ENCODE measurements around the gene TXK.

Gene TXK

GRCh38 chr4:48118081-48118480 is 16.0 kb downstream of the TXK start:
- no peaks in the 10 kb centered on the region for H3K36me3 ChIP-seq (ENCODE audit: control insufficient read depth, insufficient read depth, low read length, severe bottlenecking)
- no peak overlapping the region for H3K9ac ChIP-seq (ENCODE audit: low read length)
- no peaks in the 10 kb centered on the region for H3K4me1 ChIP-seq (ENCODE audit: control insufficient read depth, insufficient read depth, low read length)

DNA sequence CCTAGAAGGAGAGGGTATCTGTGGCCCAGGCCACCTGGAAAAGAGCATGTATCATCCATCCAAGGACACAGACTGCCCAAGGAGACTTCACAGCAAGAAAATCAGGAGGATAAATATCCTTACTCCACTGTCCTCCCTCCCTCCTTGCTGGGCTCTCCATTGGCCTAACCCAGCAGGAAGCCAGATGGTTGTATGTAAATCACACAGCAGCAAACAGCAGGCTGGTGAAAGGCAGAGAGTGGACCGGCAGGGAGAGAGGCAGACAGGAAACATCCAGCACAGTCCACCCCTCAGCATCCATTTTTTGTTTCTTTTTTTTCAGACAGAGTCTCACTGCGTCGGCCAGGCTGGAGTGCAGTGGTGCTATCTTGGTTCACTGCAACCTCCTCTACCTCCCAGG is 17.5 kb downstream of the TXK start:
- H3K36me3 ChIP-seq (ENCODE audit: control insufficient read depth, insufficient read depth, low read length, severe bottlenecking): no peaks in the 10 kb centered on the region
- DNase-seq (ENCODE audit: low read depth): no peak
- no peak overlapping the region for H3K4me3 ChIP-seq (ENCODE audit: low read length)
- no peaks in the 10 kb centered on the region for H3K4me1 ChIP-seq (ENCODE audit: control insufficient read depth, insufficient read depth, low read length)
- no peak overlapping the region for H3K9ac ChIP-seq (ENCODE audit: low read length)
- H3K9me3 ChIP-seq (ENCODE audit: control insufficient read depth, low read length): no peaks in the 10 kb centered on the region
- H3K27me3 ChIP-seq (replicated peaks; ENCODE audit: control insufficient read depth, insufficient read depth, low read length): peaks cover 4% of the 10 kb centered on the region

More at GRCh38 chr4:48118081-48118480, 16.0 kb downstream of the TXK start:
- no peaks in the 10 kb centered on the region for H3K9me3 ChIP-seq (ENCODE audit: control insufficient read depth, low read length)
- DNase-seq (ENCODE audit: low read depth): no peak
- H3K27me3 ChIP-seq (replicated peaks; ENCODE audit: control insufficient read depth, insufficient read depth, low read length): peaks cover 4% of the 10 kb centered on the region
- no peak overlapping the region for H3K4me3 ChIP-seq (ENCODE audit: low read length)

DNA sequence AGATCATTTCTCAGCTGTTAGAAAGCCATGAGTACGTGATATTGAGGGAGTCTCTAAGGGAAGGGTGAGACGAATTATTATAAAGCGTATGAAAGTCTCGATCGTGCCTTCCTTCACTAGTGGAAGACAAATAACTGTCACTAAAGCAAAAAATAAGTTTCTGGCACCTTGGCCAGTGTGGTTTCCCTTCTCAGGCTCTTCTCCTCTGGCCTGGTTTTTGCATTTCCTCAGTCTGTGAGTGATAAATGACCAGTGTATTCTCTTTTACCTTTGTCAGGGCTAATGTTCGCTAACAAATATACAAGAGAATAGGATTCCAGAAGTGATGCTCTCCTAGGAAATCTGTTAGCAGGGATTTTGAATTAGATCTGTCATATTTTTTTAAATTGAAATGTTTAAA is 19.6 kb downstream of the TXK start:
- peaks cover 4% of the 10 kb centered on the region for H3K27me3 ChIP-seq (replicated peaks; ENCODE audit: control insufficient read depth, insufficient read depth, low read length)

GRCh38 chr4:48112017-48112667 is 21.9 kb downstream of the TXK start:
- no peaks in the 10 kb centered on the region for H3K27me3 ChIP-seq (replicated peaks; ENCODE audit: control insufficient read depth, insufficient read depth, low read length)
- no peak overlapping the region for H3K9ac ChIP-seq (ENCODE audit: low read length)
- H3K36me3 ChIP-seq (ENCODE audit: control insufficient read depth, insufficient read depth, low read length, severe bottlenecking): no peaks in the 10 kb centered on the region
- H3K4me1 ChIP-seq (ENCODE audit: control insufficient read depth, insufficient read depth, low read length): no peaks in the 10 kb centered on the region
- DNase-seq (ENCODE audit: low read depth): peak; percentile 40
- H3K4me3 ChIP-seq (ENCODE audit: low read length): no peak overlapping the region
- no peaks in the 10 kb centered on the region for H3K9me3 ChIP-seq (ENCODE audit: control insufficient read depth, low read length)

More for the DNA sequence above, 19.6 kb downstream of the TXK start:
- Histone ChIP-seq H3K4me3 (ENCODE audit: low read length) (no peak overlapping the region), H3K9me3 (ENCODE audit: control insufficient read depth, low read length) (no peaks in the 10 kb centered on the region), H3K4me1 (ENCODE audit: control insufficient read depth, insufficient read depth, low read length) (no peaks in the 10 kb centered on the region), H3K9ac (ENCODE audit: low read length) (no peak overlapping the region), H3K36me3 (ENCODE audit: control insufficient read depth, insufficient read depth, low read length, severe bottlenecking) (no peaks in the 10 kb centered on the region)
- DNase-seq (ENCODE audit: low read depth): no peak

DNA sequence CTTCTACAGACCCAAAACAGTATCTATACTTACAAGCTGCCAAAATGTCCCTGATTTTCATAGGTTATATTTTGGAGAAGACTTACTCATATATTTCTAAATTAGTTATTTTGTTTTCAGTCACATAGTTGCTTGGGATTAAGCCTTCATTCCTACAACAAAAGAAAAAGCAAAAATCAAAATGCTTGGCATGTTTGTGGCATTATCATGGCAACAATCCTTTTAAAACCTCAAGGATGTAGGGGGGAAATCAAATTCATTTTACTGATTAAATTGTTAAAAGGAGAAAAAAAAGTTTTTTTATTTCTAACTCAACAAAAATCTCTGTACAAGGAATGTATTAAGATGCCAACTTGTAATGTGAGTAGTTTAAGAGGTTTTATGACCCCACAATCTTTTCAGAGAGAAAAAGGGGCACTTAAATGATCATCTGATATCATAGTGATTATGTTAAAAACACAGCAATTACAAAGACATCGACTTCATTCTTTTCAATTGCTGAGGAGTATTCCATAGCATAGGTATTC is 23.5 kb downstream of the TXK start:
- H3K4me3 ChIP-seq (ENCODE audit: low read length): no peak overlapping the region
- DNase-seq (ENCODE audit: low read depth): peak; percentile 64
- H3K9me3 ChIP-seq (ENCODE audit: control insufficient read depth, low read length): no peaks in the 10 kb centered on the region
- no peaks in the 10 kb centered on the region for H3K4me1 ChIP-seq (ENCODE audit: control insufficient read depth, insufficient read depth, low read length)
- H3K27me3 ChIP-seq (replicated peaks; ENCODE audit: control insufficient read depth, insufficient read depth, low read length): no peaks in the 10 kb centered on the region
- no peaks in the 10 kb centered on the region for H3K36me3 ChIP-seq (ENCODE audit: control insufficient read depth, insufficient read depth, low read length, severe bottlenecking)
- no peak overlapping the region for H3K9ac ChIP-seq (ENCODE audit: low read length)

DNA sequence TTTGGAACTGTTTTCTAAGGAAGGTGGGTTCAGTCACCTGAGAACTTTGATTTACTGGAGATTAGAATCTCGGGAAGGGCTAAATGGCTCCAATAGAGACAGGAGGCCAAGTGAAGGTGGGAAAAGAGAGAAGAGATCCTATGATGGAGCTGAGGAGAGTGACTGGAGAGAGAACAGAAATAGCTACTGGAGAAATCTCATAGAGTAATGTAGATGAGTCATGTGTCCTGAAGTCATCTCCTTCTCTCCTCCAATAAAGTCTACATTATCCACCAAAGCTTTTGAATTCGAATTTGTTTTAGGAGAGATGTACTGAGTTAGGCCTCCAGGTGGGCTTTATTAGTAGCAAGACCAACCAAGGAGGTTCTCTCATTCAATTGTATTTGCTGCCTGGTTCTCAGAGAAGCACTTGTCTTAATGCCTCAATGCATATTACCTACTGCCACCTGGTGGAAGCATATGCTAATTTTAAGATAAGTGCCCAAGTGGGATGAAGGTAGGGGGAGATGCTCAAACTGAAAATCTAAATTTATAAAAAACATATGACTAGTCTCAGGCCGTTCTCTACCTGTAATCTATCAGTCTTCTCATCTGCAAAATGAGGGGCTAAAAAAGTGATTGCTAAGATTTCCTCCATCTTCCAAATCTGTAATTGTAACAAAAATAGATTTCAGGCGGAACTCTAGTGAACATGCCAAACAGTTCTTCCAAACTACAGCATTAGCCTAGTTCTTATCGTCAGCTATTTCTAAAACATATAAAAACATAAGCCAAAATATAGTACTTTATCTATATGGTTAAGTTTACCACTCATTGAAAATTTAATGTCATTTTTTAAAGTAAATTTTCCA is 24.4 kb downstream of the TXK start:
- Histone ChIP-seq H3K4me1 (ENCODE audit: control insufficient read depth, insufficient read depth, low read length) (no peaks in the 10 kb centered on the region), H3K9me3 (ENCODE audit: control insufficient read depth, low read length) (no peaks in the 10 kb centered on the region), H3K9ac (ENCODE audit: low read length) (no peak overlapping the region), H3K36me3 (ENCODE audit: control insufficient read depth, insufficient read depth, low read length, severe bottlenecking) (no peaks in the 10 kb centered on the region), H3K4me3 (ENCODE audit: low read length) (no peak overlapping the region), H3K27me3 (replicated peaks; ENCODE audit: control insufficient read depth, insufficient read depth, low read length) (no peaks in the 10 kb centered on the region)
- DNase-seq (ENCODE audit: low read depth): peak; percentile 44

GRCh38 chr4:48108309-48109073 is 25.6 kb downstream of the TXK start:
- no peak for DNase-seq (ENCODE audit: low read depth)
- Histone ChIP-seq H3K9ac (ENCODE audit: low read length) (no peak overlapping the region), H3K27me3 (replicated peaks; ENCODE audit: control insufficient read depth, insufficient read depth, low read length) (no peaks in the 10 kb centered on the region), H3K4me1 (ENCODE audit: control insufficient read depth, insufficient read depth, low read length) (no peaks in the 10 kb centered on the region), H3K4me3 (ENCODE audit: low read length) (no peak overlapping the region), H3K36me3 (ENCODE audit: control insufficient read depth, insufficient read depth, low read length, severe bottlenecking) (no peaks in the 10 kb centered on the region), H3K9me3 (ENCODE audit: control insufficient read depth, low read length) (no peaks in the 10 kb centered on the region)

DNA sequence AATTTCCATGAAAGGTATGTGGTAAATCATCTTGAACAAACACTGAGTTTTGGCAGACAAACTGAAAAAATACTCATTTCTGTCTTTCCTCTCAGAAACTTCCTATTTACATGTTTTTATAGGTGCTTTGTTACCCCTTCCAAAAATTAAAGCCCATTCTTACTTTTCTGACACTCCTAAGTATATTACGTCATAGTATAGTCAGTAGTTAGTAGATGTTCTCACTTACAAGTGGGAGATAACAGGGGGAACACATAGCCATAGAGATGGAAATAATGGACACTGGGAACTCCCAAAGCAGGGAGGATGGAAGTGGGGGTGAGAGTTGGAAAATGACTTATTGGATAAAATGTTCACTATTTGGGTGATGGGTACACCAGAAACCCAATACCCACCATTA is 28.8 kb downstream of the TXK start:
- no peak overlapping the region for H3K4me3 ChIP-seq (ENCODE audit: low read length)
- no peak overlapping the region for H3K9ac ChIP-seq (ENCODE audit: low read length)
- H3K4me1 ChIP-seq (ENCODE audit: control insufficient read depth, insufficient read depth, low read length): no peaks in the 10 kb centered on the region

DNA sequence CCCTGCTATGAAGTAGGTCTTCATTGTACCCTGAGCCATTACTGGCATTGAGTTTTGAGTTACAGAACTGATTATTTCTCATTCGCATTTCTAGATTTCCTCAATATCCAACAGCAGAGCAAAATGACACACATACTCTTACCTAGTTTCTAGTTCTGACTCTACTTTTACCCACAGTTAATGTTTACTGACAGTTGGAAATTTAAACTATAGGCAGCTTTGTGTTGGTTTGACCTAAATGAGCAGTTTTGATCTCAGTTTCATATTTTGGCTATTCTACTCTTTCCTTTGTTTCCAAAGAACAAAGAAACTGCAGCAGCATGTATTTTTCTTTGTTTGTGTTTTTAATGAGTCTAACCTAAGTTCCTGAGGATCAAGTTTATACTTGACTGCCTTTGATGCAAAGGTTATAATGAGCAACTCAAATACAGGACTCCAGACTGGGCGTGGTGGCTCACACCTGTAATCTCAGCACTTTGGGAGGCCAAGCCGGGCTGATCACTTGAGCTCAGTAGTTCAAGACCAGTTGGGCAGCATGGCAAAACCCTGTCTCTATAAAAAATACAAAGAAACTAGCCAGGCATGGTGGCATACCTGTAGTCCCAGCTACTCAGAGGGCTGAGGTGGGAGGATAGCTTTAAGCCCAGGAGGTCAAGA is 30.4 kb downstream of the TXK start:
- H3K9me3 ChIP-seq (ENCODE audit: control insufficient read depth, low read length): no peaks in the 10 kb centered on the region
- no peaks in the 10 kb centered on the region for H3K4me1 ChIP-seq (ENCODE audit: control insufficient read depth, insufficient read depth, low read length)
- no peak for DNase-seq (ENCODE audit: low read depth)
- H3K27me3 ChIP-seq (replicated peaks; ENCODE audit: control insufficient read depth, insufficient read depth, low read length): no peaks in the 10 kb centered on the region
- H3K36me3 ChIP-seq (ENCODE audit: control insufficient read depth, insufficient read depth, low read length, severe bottlenecking): no peaks in the 10 kb centered on the region
- no peak overlapping the region for H3K9ac ChIP-seq (ENCODE audit: low read length)
- H3K4me3 ChIP-seq (ENCODE audit: low read length): no peak overlapping the region

More for the DNA sequence above, 28.8 kb downstream of the TXK start:
- DNase-seq (ENCODE audit: low read depth): no peak
- H3K27me3 ChIP-seq (replicated peaks; ENCODE audit: control insufficient read depth, insufficient read depth, low read length): no peaks in the 10 kb centered on the region
- H3K36me3 ChIP-seq (ENCODE audit: control insufficient read depth, insufficient read depth, low read length, severe bottlenecking): no peaks in the 10 kb centered on the region
- no peaks in the 10 kb centered on the region for H3K9me3 ChIP-seq (ENCODE audit: control insufficient read depth, low read length)

- no peaks in the 10 kb centered on the region for H3K27me3 ChIP-seq (replicated peaks; ENCODE audit: control insufficient read depth, insufficient read depth, low read length)
- no peak for DNase-seq (ENCODE audit: low read depth)
- no peaks in the 10 kb centered on the region for H3K36me3 ChIP-seq (ENCODE audit: control insufficient read depth, insufficient read depth, low read length, severe bottlenecking)
- no peaks in the 10 kb centered on the region for H3K9me3 ChIP-seq (ENCODE audit: control insufficient read depth, low read length)
- no peaks in the 10 kb centered on the region for H3K4me1 ChIP-seq (ENCODE audit: control insufficient read depth, insufficient read depth, low read length)
- H3K4me3 ChIP-seq (ENCODE audit: low read length): no peak overlapping the region
- H3K9ac ChIP-seq (ENCODE audit: low read length): no peak overlapping the region
These were observed 31.7 kb downstream of the TXK start for GRCh38 chr4:48102303-48102702.
